Esophagus muscularis mucosa (tissue), 4 donors: Measurements from ENCODE around the gene AFF2.

ENCODE experiments used
- EP300 ChIP-seq: sonication (generic); formaldehyde crosslinking; IDR thresholded peaks from one replicate; pipeline ENCODE4 v1.6.1; 2017; ENCODE audit warnings: antibody characterized with exemption
- POLR2A ChIP-seq: fragments of 450-650 bp; IDR thresholded peaks from one replicate; pipeline ENCODE4 v1.6.1; 2017; ENCODE audit warnings: antibody characterized with exemption, moderate library complexity, mild to moderate bottlenecking, low read depth
- POLR2AphosphoS5 ChIP-seq, 2 donors: sonication (generic); formaldehyde crosslinking; IDR thresholded peaks; one replicate each; pipeline ENCODE4 v1.6.1; 2017; ENCODE audit warnings: antibody characterized with exemption in 2 of 2
- TF ChIP-seq, protein P1 (sequence below), 3 experiments: fragments of 200-600 bp in 2 of 3; fragments of 450-650 bp in 1 of 3; sonication (generic) in 2 of 3; IDR thresholded peaks; one replicate each; pipeline ENCODE4 v1.5.1; 2017 to 2019; ENCODE audit warnings: antibody characterized with exemption in 3 of 3, mild to moderate bottlenecking in 2 of 3, moderate library complexity in 1 of 3

DNA sequence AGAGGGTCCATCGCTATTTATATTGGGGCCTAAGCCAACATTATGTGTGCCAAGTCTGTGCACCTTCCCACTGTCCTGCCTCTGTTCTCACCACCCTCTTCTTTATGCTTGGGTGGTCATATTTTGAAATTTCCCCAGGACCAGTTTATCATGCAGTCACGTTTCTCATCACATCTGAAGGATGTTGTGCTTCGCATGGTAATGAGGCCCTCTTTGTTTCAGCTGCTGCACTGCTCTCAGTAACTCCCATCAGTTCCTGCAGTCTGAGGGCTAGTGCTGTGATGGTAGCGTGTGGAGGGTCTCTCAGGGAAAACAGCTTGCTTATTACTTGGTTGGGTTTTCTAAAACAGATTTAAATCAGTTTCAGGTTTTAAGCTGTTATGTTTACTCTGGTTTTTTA lies 288.0 kb downstream of the AFF2 start:
- no peak for TF ChIP-seq EP300
- TF ChIP-seq POLR2A, result no peak
- TF ChIP-seq, protein P1, sequence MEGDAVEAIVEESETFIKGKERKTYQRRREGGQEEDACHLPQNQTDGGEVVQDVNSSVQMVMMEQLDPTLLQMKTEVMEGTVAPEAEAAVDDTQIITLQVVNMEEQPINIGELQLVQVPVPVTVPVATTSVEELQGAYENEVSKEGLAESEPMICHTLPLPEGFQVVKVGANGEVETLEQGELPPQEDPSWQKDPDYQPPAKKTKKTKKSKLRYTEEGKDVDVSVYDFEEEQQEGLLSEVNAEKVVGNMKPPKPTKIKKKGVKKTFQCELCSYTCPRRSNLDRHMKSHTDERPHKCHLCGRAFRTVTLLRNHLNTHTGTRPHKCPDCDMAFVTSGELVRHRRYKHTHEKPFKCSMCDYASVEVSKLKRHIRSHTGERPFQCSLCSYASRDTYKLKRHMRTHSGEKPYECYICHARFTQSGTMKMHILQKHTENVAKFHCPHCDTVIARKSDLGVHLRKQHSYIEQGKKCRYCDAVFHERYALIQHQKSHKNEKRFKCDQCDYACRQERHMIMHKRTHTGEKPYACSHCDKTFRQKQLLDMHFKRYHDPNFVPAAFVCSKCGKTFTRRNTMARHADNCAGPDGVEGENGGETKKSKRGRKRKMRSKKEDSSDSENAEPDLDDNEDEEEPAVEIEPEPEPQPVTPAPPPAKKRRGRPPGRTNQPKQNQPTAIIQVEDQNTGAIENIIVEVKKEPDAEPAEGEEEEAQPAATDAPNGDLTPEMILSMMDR (IDR thresholded peaks at IDR 0.05), result no peak
- no peak for TF ChIP-seq POLR2AphosphoS5 (IDR thresholded peaks at IDR 0.05)
